HG02885 (cell line): ENCODE measurements around the gene HYAL1.
"Not testable (repeated sequence)": the region's sequence is repeated elsewhere in the genome, so short reads cannot be mapped to it uniquely, and the experiment has no call there.

Experiments used
- ATAC-seq: cut with Tn5 transposase; IDR thresholded peaks from one replicate; pipeline ENCODE4 v1.9.1; 2021; ENCODE audit warnings: mild to moderate bottlenecking; ENCODE audit not compliant: unreplicated experiment, poor library complexity

The HYAL1 gene

GRCh38 chr3:50319894-50320625, 16.7 kb upstream of the HYAL1 start:
- no peak for ATAC-seq

GRCh38 chr3:50319181-50319893, 16.0 kb upstream of the HYAL1 start:
- ATAC-seq, result no peak

DNA sequence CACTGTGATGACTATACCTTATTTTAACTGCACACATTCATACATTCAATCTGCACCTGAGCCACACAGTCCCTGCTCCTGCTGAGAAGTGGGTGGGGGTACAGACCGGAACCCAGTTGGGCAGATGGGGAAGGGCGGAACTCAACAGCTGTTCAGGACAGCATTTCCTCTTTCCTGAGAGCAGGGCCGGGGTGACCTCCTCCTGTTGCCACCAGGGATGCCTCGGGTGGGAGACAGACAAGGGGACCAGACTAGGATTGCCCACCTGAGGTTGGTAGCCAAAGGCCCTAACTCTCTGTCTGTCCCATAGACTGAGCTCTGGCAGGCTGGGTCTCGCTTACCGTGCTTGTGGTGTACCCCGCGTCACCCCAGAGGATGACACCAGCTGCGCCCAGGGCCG, 15.2 kb upstream of the HYAL1 start:
- no peak for ATAC-seq

GRCh38 chr3:50318163-50318562, 14.8 kb upstream of the HYAL1 start:
- ATAC-seq, result no peak

DNA sequence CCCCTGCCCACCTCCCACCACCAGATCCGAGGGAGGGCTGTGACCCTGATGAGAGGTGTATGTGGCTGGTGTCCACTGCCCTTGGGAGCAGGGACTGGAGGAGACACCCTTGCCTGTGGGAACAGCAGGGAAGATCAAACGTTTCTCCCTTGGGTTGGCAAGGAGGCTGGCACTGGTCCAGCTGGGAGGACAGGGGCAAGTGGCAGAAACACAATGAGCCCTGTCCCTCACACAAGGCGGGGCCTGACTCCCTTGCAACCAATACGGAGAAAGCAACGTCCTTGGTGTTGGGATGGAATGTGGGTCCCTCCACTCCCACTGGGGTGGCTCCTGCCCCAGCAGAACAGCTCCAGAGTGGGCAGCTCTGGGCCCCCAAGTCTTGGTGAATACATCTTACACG, 13.9 kb upstream of the HYAL1 start:
- no peak for ATAC-seq

GRCh38 chr3:50316657-50317242, 13.4 kb upstream of the HYAL1 start:
- ATAC-seq, result no peak

- ATAC-seq, result no peak
These were observed 11.4 kb upstream of the HYAL1 start for GRCh38 chr3:50314816-50315215.

GRCh38 chr3:50314342-50314741, 11.0 kb upstream of the HYAL1 start:
- no peak for ATAC-seq

- not testable (repeated sequence) for ATAC-seq
These were observed 8.7 kb upstream of the HYAL1 start for GRCh38 chr3:50312041-50312440.

DNA sequence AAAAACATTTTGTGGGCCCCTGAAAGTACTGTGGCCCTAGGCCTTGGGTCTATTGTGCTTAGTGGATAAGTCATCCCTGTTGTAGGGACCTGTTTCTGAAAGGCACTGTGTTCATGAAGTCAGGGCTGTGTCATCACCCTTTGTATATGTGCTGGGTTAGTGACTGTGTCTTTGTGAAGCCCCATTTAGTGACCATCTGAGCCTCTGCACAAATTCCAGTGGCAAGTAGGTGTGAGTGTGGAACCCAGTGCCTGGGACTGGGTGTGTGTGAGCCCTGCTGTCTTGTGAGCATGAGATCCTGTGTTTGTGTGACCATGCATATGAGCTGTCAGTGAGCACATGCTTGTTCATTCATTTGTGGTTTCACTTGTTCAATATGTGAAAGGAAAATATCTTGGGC, 1.2 kb upstream of the HYAL1 start:
- no peak for ATAC-seq

DNA sequence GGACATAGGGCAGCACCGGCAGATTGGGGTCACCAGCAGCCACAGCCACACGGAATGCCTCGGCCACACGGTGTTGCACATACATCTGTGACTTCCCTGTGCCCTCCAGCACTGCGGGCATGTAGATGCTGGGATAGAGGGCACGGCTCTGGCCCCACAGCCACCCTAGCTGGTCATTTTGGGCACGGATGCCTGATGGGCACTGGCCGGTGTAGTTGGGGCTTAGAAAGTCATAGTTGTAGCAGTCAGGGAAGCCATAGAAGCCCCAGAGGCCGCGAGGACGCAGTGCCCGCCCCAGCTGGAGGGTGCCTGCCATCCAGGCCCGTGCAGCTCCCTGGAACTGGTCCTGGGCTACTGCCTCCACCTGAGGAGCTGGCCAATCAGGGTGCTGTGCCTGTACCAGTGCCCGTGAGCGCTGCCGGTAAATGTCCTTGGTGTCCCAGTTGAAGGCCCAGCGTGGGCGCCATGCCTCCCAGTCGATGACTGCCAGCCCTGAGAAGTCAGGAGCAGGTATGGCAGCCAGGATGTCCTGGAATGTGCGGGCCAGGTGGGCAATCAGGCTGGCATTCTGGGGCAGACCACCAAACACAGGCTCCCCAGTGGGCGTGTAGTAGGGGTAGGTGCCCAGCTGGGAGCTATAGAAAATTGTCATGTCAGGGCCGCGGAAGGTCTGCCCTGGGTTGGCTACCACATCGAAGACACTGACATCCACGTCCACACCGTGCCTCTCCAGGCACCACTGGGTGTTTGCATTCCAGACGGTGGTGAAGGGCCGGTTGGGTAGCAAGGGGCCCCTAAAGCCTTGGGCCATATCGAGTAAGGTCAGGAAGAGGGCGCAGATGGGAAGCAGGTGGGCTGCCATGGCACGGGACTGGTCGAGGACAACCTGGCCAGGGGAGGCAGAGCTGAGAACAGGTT, 1.0 kb downstream of the HYAL1 start:
- ATAC-seq, result no peak

GRCh38 chr3:50300681-50301254, 2.6 kb downstream of the HYAL1 start:
- no peak for ATAC-seq

GRCh38 chr3:50299929-50300680, 3.3 kb downstream of the HYAL1 start:
- ATAC-seq, result no peak

- no peak for ATAC-seq
These were observed 3.8 kb downstream of the HYAL1 start for GRCh38 chr3:50299638-50299928.

GRCh38 chr3:50298836-50299637, 4.3 kb downstream of the HYAL1 start, which contains the start of the genes HYAL3 and NAA80:
TSS of gene HYAL3 (minus strand) at chr3:50299405. CDS start at chr3:50295602, 3,803 bp downstream.
TSS of gene NAA80 (minus strand) at chr3:50299405. CDS start at chr3:50297463, 1,942 bp downstream.
- ATAC-seq, result peak; percentile 90

DNA sequence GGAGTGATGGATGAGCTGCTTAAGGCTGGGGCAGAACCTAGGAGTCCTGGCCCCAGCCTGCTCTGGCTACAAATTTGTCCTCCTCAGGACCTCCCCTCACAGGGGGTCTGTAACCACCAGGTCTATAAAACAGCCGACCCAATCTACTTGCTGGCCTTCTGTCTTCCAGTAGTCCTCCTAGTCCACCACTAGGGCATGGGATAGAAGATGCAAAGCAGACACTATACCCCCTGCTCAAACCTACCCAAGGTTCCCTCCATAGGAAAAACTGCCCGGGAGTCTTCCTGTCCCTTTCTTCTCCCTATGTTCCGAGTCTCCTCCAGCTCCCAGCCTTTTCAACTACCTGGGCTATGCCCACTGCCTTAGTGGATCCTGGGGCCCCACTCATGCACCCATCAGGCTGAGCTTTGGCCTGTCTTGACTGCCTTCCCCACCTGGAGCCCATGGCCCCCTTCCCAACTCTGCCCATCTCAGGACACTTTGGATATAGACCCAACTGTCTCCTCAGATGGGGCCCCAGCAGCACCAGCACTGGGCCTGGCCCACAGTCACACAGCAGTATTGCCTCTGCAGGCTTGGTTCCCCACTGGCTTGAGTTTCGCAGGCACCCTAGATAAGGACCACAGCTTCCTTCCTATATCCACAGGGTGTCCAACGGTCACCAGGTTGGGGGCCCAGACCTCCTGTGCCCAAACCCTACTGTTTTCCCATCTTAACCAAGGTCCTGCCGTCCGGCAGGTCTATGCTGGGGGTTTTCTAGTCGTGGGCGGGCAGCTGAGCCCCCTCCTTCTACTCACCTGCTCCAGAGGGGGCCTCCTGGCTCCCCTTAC, 5.3 kb downstream of the HYAL1 start:
- no peak for ATAC-seq

DNA sequence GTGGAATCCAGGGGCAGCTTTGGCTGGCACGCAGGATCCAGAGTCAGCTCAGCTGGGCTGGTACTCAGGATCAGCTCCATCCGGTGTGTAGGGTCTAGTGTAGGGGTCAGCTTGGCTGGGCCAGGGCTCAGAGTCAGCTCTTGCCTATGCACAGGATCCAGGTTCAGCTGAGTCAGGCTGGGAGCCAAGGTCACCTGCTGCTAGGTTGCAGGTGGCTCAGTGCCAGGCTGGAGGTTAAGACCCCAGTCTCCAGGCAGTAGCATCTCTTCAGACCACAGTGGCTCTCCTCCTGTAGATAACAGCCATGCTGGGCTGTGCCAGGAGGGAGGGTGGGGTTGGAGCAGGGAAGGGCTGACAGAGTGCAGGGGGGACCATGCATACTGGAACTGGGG, 6.0 kb downstream of the HYAL1 start:
- ATAC-seq, result no peak
